H1 (cell line): ENCODE data around the gene BCL2L14. TPM values are rescaled to one million over a fixed set of nuclear protein-coding genes. Genes with fewer than 3 reads are reported as not detected.
"Not testable (repeated sequence)": the region's sequence is repeated elsewhere in the genome, so short reads cannot be mapped to it uniquely, and the experiment has no call there.

Experiments used
- CTCF ChIA-PET: fragments of 300-600 bp; sonication (Branson Sonifier 250); formaldehyde crosslinking; loops from one replicate; lab custom pipeline; 2021; ENCODE audit not compliant: partially characterized antibody; lab: Charles Lee
- POLR2A ChIA-PET: fragments of 300-600 bp; sonication (Branson Sonifier 250); formaldehyde crosslinking; loops from one replicate; lab custom pipeline; 2021; ENCODE audit warnings: inconsistent platforms; ENCODE audit not compliant: partially characterized antibody; lab: Charles Lee
- DNase-seq, 2 experiments: peaks; one replicate each; pipeline versions ENCODE4 v3.0.0 to v3.0.0-alpha.2; 2010 to 2022; ENCODE audit warnings: low spot score in 2 of 2, low read depth in 1 of 2, mixed read lengths in 1 of 2
- FAIRE-seq: peaks from 2 replicates; lab custom pipeline; 2011; peaks lifted over from hg19 to GRCh38; lab: Jason Lieb, UNC
- H2AFZ ChIP-seq: 2 replicates; pipeline ENCODE4 v1.8.1; 2012; ENCODE audit warnings: low read length, inconsistent platforms
- H2AK5ac ChIP-seq: 2 replicates; pipeline ENCODE4 v1.6.1; 2013; ENCODE audit warnings: low read depth, low read length
- H2BK120ac ChIP-seq: replicated peaks from 2 replicates; pipeline ENCODE3; 2013; ENCODE audit warnings: low read depth, low read length, inconsistent platforms
- H2BK12ac ChIP-seq: 2 replicates; pipeline ENCODE4 v1.6.1; 2013; ENCODE audit warnings: low read depth, low read length
- H2BK15ac ChIP-seq: 2 replicates; pipeline ENCODE4 v1.6.1; 2013; ENCODE audit warnings: low read length
- H2BK20ac ChIP-seq: 2 replicates; pipeline ENCODE4 v1.6.1; 2013; ENCODE audit warnings: low read length
- H2BK5ac ChIP-seq: 2 replicates; pipeline ENCODE4 v1.6.1; 2013; ENCODE audit warnings: low read depth, low read length
- H3K14ac ChIP-seq: 2 replicates; pipeline ENCODE4 v1.6.1; 2013; ENCODE audit warnings: inconsistent platforms; ENCODE audit not compliant: insufficient read length
- H3K18ac ChIP-seq: 2 replicates; pipeline ENCODE4 v1.6.1; 2013; ENCODE audit warnings: low read length; ENCODE audit errors: extremely low read depth
- H3K23ac ChIP-seq: 2 replicates; pipeline ENCODE4 v1.6.1; 2013; ENCODE audit warnings: inconsistent platforms; ENCODE audit not compliant: insufficient read length
- H3K23me2 ChIP-seq: 2 replicates; pipeline ENCODE4 v1.6.1; 2013; ENCODE audit warnings: low read depth, low read length
- H3K27ac ChIP-seq: 2 replicates; pipeline ENCODE4 v1.6.1; 2011; ENCODE audit warnings: low read depth, low read length, inconsistent platforms
- H3K27me3 ChIP-seq, 4 experiments: replicated peaks in 1 of 4; 1 replicate in 1 of 4; 2 replicates in 3 of 4; pipeline versions ENCODE4 v1.6.1 to v1.8.1; 2011 to 2013; ENCODE audit warnings: low read length in 3 of 4, mild to moderate bottlenecking in 3 of 4, inconsistent platforms in 2 of 4, mixed read lengths in 2 of 4, moderate library complexity in 1 of 4; ENCODE audit not compliant: control insufficient read depth in 3 of 4, insufficient read depth in 3 of 4; ENCODE audit errors: extremely low read depth in 1 of 4
- H3K36me3 ChIP-seq, 4 experiments: 2 replicates each; pipeline versions ENCODE4 v1.6.1 to v1.8.1; 2011 to 2013; ENCODE audit warnings: mild to moderate bottlenecking in 4 of 4, low read length in 3 of 4, moderate library complexity in 2 of 4, control low read depth in 1 of 4, inconsistent platforms in 1 of 4; ENCODE audit not compliant: insufficient read depth in 4 of 4, control insufficient read depth in 2 of 4
- H3K4ac ChIP-seq: replicated peaks from 2 replicates; pipeline ENCODE3; 2013; ENCODE audit warnings: low read length, low read depth, mixed read lengths, inconsistent platforms; ENCODE audit not compliant: insufficient read length
- H3K4me1 ChIP-seq, 4 experiments: replicated peaks in 1 of 4; 1 replicate in 1 of 4; 2 replicates in 3 of 4; pipeline versions ENCODE4 v1.6.1 to v1.8.1; 2011 to 2013; ENCODE audit warnings: low read length in 3 of 4, inconsistent platforms in 2 of 4, mixed read lengths in 1 of 4; ENCODE audit not compliant: insufficient read depth in 4 of 4, control insufficient read depth in 3 of 4
- H3K4me2 ChIP-seq, 2 experiments: 2 replicates each; pipeline versions ENCODE4 v1.6.1 to v1.8.1; 2011 to 2013; ENCODE audit warnings: low read depth in 2 of 2, low read length in 2 of 2, control low read depth in 1 of 2, inconsistent platforms in 1 of 2, mild to moderate bottlenecking in 1 of 2; ENCODE audit not compliant: insufficient read depth in 1 of 2
- H3K4me3 ChIP-seq, 4 experiments: fragments of 200-600, 300-600 bp in 1 of 4; sonication (generic), shearing (Covaris generic), sonication (Bioruptor Twin) in 1 of 4; 2 replicates each; pipeline versions ENCODE4 v1.5.1 to v1.8.1; 2011 to 2016; ENCODE audit warnings: low read length in 4 of 4, low read depth in 3 of 4, control low read depth in 2 of 4, inconsistent platforms in 2 of 4, mild to moderate bottlenecking in 2 of 4, mixed read lengths in 1 of 4, moderate library complexity in 1 of 4; ENCODE audit not compliant: insufficient read depth in 2 of 4; ENCODE audit errors: extremely low read depth in 1 of 4
- H3K56ac ChIP-seq: replicated peaks from 2 replicates; pipeline ENCODE3; 2013; ENCODE audit warnings: low read depth, mild to moderate bottlenecking, mixed read lengths, low read length, inconsistent platforms; ENCODE audit not compliant: insufficient read length
- H3K79me1 ChIP-seq: 2 replicates; pipeline ENCODE4 v1.6.1; 2013; ENCODE audit warnings: low read depth, low read length, control low read depth
- H3K79me2 ChIP-seq, 2 experiments: 2 replicates each; pipeline versions ENCODE4 v1.6.1 to v1.8.1; 2012 to 2013; ENCODE audit warnings: low read length in 2 of 2, mild to moderate bottlenecking in 2 of 2, inconsistent platforms in 1 of 2; ENCODE audit not compliant: insufficient read depth in 2 of 2, control insufficient read depth in 1 of 2
- H3K9ac ChIP-seq, 4 experiments: replicated peaks in 1 of 4; 1 replicate in 1 of 4; 2 replicates in 3 of 4; pipeline versions ENCODE4 v1.6.1 to v1.8.1; 2011 to 2013; ENCODE audit warnings: low read depth in 3 of 4, low read length in 3 of 4, control low read depth in 2 of 4, mild to moderate bottlenecking in 2 of 4, moderate library complexity in 2 of 4, inconsistent platforms in 1 of 4; ENCODE audit errors: extremely low read depth in 1 of 4
- H3K9me3 ChIP-seq, 2 experiments: 2 replicates each; pipeline versions ENCODE4 v1.6.1 to v1.8.1; 2012 to 2013; ENCODE audit warnings: mild to moderate bottlenecking in 2 of 2, moderate library complexity in 2 of 2, control low read depth in 1 of 2, inconsistent platforms in 1 of 2, low read depth in 1 of 2, low read length in 1 of 2, mixed read lengths in 1 of 2; ENCODE audit not compliant: insufficient read depth in 2 of 2
- H4K20me1 ChIP-seq, 2 experiments: replicated peaks in 1 of 2; 2 replicates each; pipeline versions ENCODE3 to v1.8.1; 2011 to 2013; ENCODE audit warnings: inconsistent platforms in 2 of 2, low read length in 2 of 2, mild to moderate bottlenecking in 1 of 2; ENCODE audit not compliant: insufficient read depth in 2 of 2, control insufficient read depth in 1 of 2
- H4K5ac ChIP-seq: 2 replicates; pipeline ENCODE4 v1.6.1; 2013; ENCODE audit warnings: low read length, low read depth, mixed read lengths, inconsistent platforms; ENCODE audit not compliant: insufficient read length
- H4K8ac ChIP-seq: 2 replicates; pipeline ENCODE4 v1.8.0; 2013; ENCODE audit warnings: mild to moderate bottlenecking, moderate library complexity, low read length, inconsistent platforms; ENCODE audit not compliant: insufficient read depth; ENCODE audit errors: extremely low read depth
- H4K91ac ChIP-seq: replicated peaks from 2 replicates; pipeline ENCODE3; 2013; ENCODE audit warnings: low read length, mixed read lengths, inconsistent platforms; ENCODE audit not compliant: insufficient read length
- JUND ChIP-seq: IDR thresholded peaks from 2 replicates; pipeline ENCODE4 v1.6.1; 2011; ENCODE audit warnings: mild to moderate bottlenecking, improper control_type of control experiment, low read length
- TEAD4 ChIP-seq: IDR thresholded peaks from 2 replicates; pipeline ENCODE4 v1.6.1; 2012; ENCODE audit warnings: low read depth, low read length, inconsistent platforms, mixed read lengths
- WGBS, 2 experiments: shearing (Covaris generic) in 1 of 2; methylation state at CpG; one replicate each; pipeline versions ENCODE4 v1.1.6 to v1.1.7; 2013 to 2015; ENCODE audit warnings: low lambda C conversion rate in 2 of 2, mixed read lengths in 2 of 2, inconsistent platforms in 1 of 2, low coverage in 1 of 2, missing lambda C conversion rate in 1 of 2; ENCODE audit not compliant: insufficient replicate concordance in 2 of 2, insufficient coverage in 1 of 2, insufficient read length in 1 of 2; ENCODE audit errors: extremely low coverage in 1 of 2, missing lambda C conversion rate in 1 of 2; 5-methylcytosine and 5-hydroxymethylcytosine counted together
- polyA plus RNA-seq, 7 experiments: library from polyadenylated mRNA; depleted of rRNA in 3 of 7; stranded (reverse) in 5 of 7; unstranded in 2 of 7; fragments of >200 nt in 5 of 7; fragments of 200-250 nt in 2 of 7; gene quantifications; 1 replicate in 5 of 7; 2 replicates in 1 of 7; 4 replicates in 1 of 7; pipeline versions ENCODE4 v1.2.1 to v1.2.3, GENCODE V29; 2011 to 2013; ENCODE audit warnings: missing spikeins in 2 of 7, mixed read lengths in 2 of 7
- total RNA-seq: library from RNA; stranded (reverse); fragmentation: NEBNext Ultra II Directional; extraction: Animal tissue kit (Norgen Biotek cat#: 25700); gene quantifications from 2 replicates; pipeline ENCODE4 v1.2.1, GENCODE V29; 2021

Gene BCL2L14
- total and polyA plus RNA-seq, 2 of the 8 experiments (the other 6 are each of a cell fraction or from before 2014, with no cell fraction given): 0.80 to 2.4 TPM

- TF ChIP-seq JUND (no peak), TEAD4 (no peak)
These were observed 70.3 kb downstream of the BCL2L14 start (continued) for GRCh38 chr12:12141000-12141399.

- H3K36me3 ChIP-seq: peaks cover 2 to 29% (median 14%) of the 10 kb centered on the region in 4 experiments; a peak in 7 of 8 replicates
- H2AK5ac ChIP-seq, H4K20me1 ChIP-seq, H3K4me2 ChIP-seq, H2AFZ ChIP-seq, H3K14ac ChIP-seq, H3K79me2 ChIP-seq, H3K23me2 ChIP-seq, H3K56ac ChIP-seq, H3K27me3 ChIP-seq, H3K9me3 ChIP-seq, H4K5ac ChIP-seq, H3K79me1 ChIP-seq, H3K4ac ChIP-seq, H3K27ac ChIP-seq, H2BK5ac ChIP-seq, DNase-seq, H2BK120ac ChIP-seq, H3K4me1 ChIP-seq, H3K4me3 ChIP-seq, FAIRE-seq, H4K8ac ChIP-seq, H4K91ac ChIP-seq, H2BK12ac ChIP-seq, H3K23ac ChIP-seq, POLR2A ChIA-PET, H3K18ac ChIP-seq, H3K9ac ChIP-seq, H2BK20ac ChIP-seq, H2BK15ac ChIP-seq: not testable (repeated sequence)
- CTCF ChIA-PET: interaction anchor here (0.8 kb wide), 1 partner anchor 56 kb away, joined by 3 read pairs; no protein-coding TSS in a partner anchor
- WGBS, 2 experiments: 67% methylated on average over 1 of the region's 1 CpG; no CpG with 5 or more reads in 1 of the 2 experiments
These were observed 73.8 kb downstream of the BCL2L14 start for GRCh38 chr12:12144531-12144930.
